HCT116 (cell line): ENCODE results near the gene RAD21L1. TPM values are rescaled to one million over a fixed set of nuclear protein-coding genes. Genes with fewer than 3 reads are reported as not detected.
A peak's percentile ranks its signal among the peaks of the same experiment; 100 is the strongest.

ENCODE experiments used
- ATAC-seq: fragments of 200-7000 bp; cut with Tn5 transposase; 2 replicates; pipeline ENCODE4 v1.9.1; 2020; ENCODE audit warnings: mild to moderate bottlenecking, moderate library complexity
- BruUV-seq: library from RNA; stranded (reverse); fragments of 400-500 nt; replicated peaks from 2 replicates; lab custom pipeline; 2021; lab: Mats Ljungman, UMichigan
- CTCF ChIA-PET: fragments of 300-600 bp; sonication (Branson Sonifier 250); formaldehyde crosslinking; loops from one replicate; lab custom pipeline; 2021; ENCODE audit warnings: antibody characterized with exemption; lab: Charles Lee
- POLR2A ChIA-PET: fragments of 300-600, 350-600 bp; sonication (Branson Sonifier 250); formaldehyde crosslinking; loops from one replicate; lab custom pipeline; 2021; ENCODE audit warnings: antibody characterized with exemption; lab: Charles Lee
- RAD21 ChIA-PET, 2 experiments: fragments of 300-600 bp; sonication (Branson Sonifier 250); formaldehyde crosslinking; loops; one replicate each; lab custom pipeline; 2023; ENCODE audit warnings: low total read pairs in 2 of 2; ENCODE audit not compliant: uncharacterized antibody in 2 of 2, unreplicated experiment in 2 of 2, low non-redundant PET in 1 of 2; lab: Charles Lee
- DNase-seq: peaks from one replicate; pipeline ENCODE4 v3.0.0-alpha.2; 2010; ENCODE audit warnings: low read depth, low spot score
- H2AFZ ChIP-seq: fragments of 200-600 bp; shearing (Covaris generic), sonication (generic); 2 replicates; pipeline ENCODE4 v1.6.1; 2017; ENCODE audit warnings: low read depth, mixed run types, mixed read lengths, antibody characterized with exemption, low read length; ENCODE audit not compliant: poor library complexity, severe bottlenecking
- H3K27ac ChIP-seq: 2 replicates; pipeline ENCODE4 v1.5.1; 2012; ENCODE audit warnings: low read depth, low read length
- H3K27me3 ChIP-seq: fragments of 200-600 bp; sonication (generic); 2 replicates; pipeline ENCODE4 v1.6.1; 2016; ENCODE audit warnings: mixed run types, low read length, mixed read lengths; ENCODE audit not compliant: insufficient read depth
- H3K36me3 ChIP-seq, 2 experiments: fragments of 200-500 bp in 1 of 2; fragments of 200-600 bp in 1 of 2; sonication (Bioruptor generic) in 1 of 2; sonication (generic) in 1 of 2; 2 replicates each; pipeline versions ENCODE4 v1.5.1 to v1.6.1; 2014 to 2016; ENCODE audit warnings: low read length in 2 of 2, inconsistent platforms in 1 of 2, mixed read lengths in 1 of 2, mixed run types in 1 of 2; ENCODE audit not compliant: insufficient read depth in 2 of 2, control insufficient read depth in 1 of 2
- H3K4me1 ChIP-seq, 2 experiments: fragments of 200-600 bp in 1 of 2; sonication (generic) in 1 of 2; 2 replicates each; pipeline versions ENCODE4 v1.5.1 to v1.6.1; 2012 to 2017; ENCODE audit warnings: low read length in 2 of 2, inconsistent platforms in 1 of 2, mild to moderate bottlenecking in 1 of 2, mixed read lengths in 1 of 2, mixed run types in 1 of 2, moderate library complexity in 1 of 2; ENCODE audit not compliant: insufficient read depth in 2 of 2, control insufficient read depth in 1 of 2
- H3K4me2 ChIP-seq: fragments of 200-600 bp; sonication (generic); 2 replicates; pipeline ENCODE4 v1.6.1; 2017; ENCODE audit warnings: mixed run types, low read length, mixed read lengths
- H3K4me3 ChIP-seq, 2 experiments: fragments of 200-600 bp in 1 of 2; sonication (generic) in 1 of 2; replicated peaks in 1 of 2; 2 replicates each; pipeline ENCODE4 v1.5.1; 2011 to 2016; ENCODE audit warnings: low read length in 2 of 2, control low read depth in 1 of 2, low read depth in 1 of 2, mild to moderate bottlenecking in 1 of 2, mixed read lengths in 1 of 2, mixed run types in 1 of 2
- H3K79me2 ChIP-seq: fragments of 200-600 bp; sonication (generic); 2 replicates; pipeline ENCODE4 v1.6.1; 2017; ENCODE audit warnings: mild to moderate bottlenecking, mixed run types, low read length, moderate library complexity, mixed read lengths; ENCODE audit not compliant: insufficient read depth
- H3K9ac ChIP-seq: fragments of 200-600 bp; sonication (generic); 2 replicates; pipeline ENCODE4 v1.6.1; 2016; ENCODE audit warnings: low read length, mixed read lengths
- H3K9me2 ChIP-seq: fragments of 200-600 bp; sonication (generic), shearing (Covaris generic); 2 replicates; pipeline ENCODE4 v1.6.1; 2017; ENCODE audit warnings: mixed run types, mild to moderate bottlenecking, moderate library complexity; ENCODE audit not compliant: insufficient read depth
- H3K9me3 ChIP-seq, 2 experiments: fragments of 200-500 bp in 1 of 2; fragments of 200-600 bp in 1 of 2; sonication (Bioruptor generic) in 1 of 2; sonication (generic) in 1 of 2; 2 replicates each; pipeline ENCODE4 v1.6.1; 2014 to 2017; ENCODE audit warnings: low read length in 2 of 2, mixed read lengths in 2 of 2, inconsistent platforms in 1 of 2, low read depth in 1 of 2, mild to moderate bottlenecking in 1 of 2, mixed run types in 1 of 2, moderate library complexity in 1 of 2; ENCODE audit not compliant: control insufficient read depth in 1 of 2, insufficient read depth in 1 of 2
- H4K20me1 ChIP-seq: fragments of 200-600 bp; sonication (generic), shearing (Covaris generic); 2 replicates; pipeline ENCODE4 v1.6.1; 2017; ENCODE audit warnings: mixed run types, mild to moderate bottlenecking, moderate library complexity; ENCODE audit not compliant: insufficient read depth
- CBX3 ChIP-seq: IDR thresholded peaks from 2 replicates; pipeline ENCODE4 v1.6.1; 2012; ENCODE audit warnings: low read depth
- CEBPB ChIP-seq: IDR thresholded peaks from 2 replicates; pipeline ENCODE4 v1.6.1; 2012; ENCODE audit warnings: low read depth
- ELF1 ChIP-seq: IDR thresholded peaks from 2 replicates; pipeline ENCODE4 v1.6.1; 2012; ENCODE audit warnings: low read depth, borderline replicate concordance
- FOSL1 ChIP-seq: IDR thresholded peaks from 2 replicates; pipeline ENCODE4 v1.6.1; 2012; ENCODE audit warnings: low read depth
- SRF ChIP-seq: IDR thresholded peaks from 2 replicates; pipeline ENCODE4 v1.6.1; 2012; ENCODE audit warnings: low read depth
- TCF7L2 ChIP-seq: IDR thresholded peaks from 2 replicates; pipeline ENCODE4 v1.7.0; 2011; ENCODE audit warnings: borderline replicate concordance, inconsistent platforms; ENCODE audit not compliant: insufficient read depth, insufficient read length; ENCODE audit errors: extremely low read depth
- YY1 ChIP-seq: IDR thresholded peaks from 2 replicates; pipeline ENCODE4 v1.6.1; 2011; ENCODE audit warnings: low read length, low read depth, moderate library complexity, mild to moderate bottlenecking; ENCODE audit not compliant: insufficient replicate concordance; ENCODE audit errors: extremely low read depth
- ZBTB33 ChIP-seq: IDR thresholded peaks from 2 replicates; pipeline ENCODE4 v1.6.1; 2011; ENCODE audit warnings: mild to moderate bottlenecking, low read length, moderate library complexity; ENCODE audit not compliant: insufficient replicate concordance; ENCODE audit errors: extremely low read depth
- intact Hi-C: fragments of 100-400 bp; cut with micrococcal nuclease; formaldehyde crosslinking; loops from 2 replicates; pipeline ENCODE4 v1.10.0; 2022
- total RNA-seq: library from RNA; stranded (reverse); gene quantifications from one replicate; pipeline ENCODE4 v1.2.1, GENCODE V29; 2021; ENCODE audit not compliant: unreplicated experiment

The RAD21L1 gene
- total RNA-seq, 1 experiment from 2014 or later: 0.17 TPM

DNA sequence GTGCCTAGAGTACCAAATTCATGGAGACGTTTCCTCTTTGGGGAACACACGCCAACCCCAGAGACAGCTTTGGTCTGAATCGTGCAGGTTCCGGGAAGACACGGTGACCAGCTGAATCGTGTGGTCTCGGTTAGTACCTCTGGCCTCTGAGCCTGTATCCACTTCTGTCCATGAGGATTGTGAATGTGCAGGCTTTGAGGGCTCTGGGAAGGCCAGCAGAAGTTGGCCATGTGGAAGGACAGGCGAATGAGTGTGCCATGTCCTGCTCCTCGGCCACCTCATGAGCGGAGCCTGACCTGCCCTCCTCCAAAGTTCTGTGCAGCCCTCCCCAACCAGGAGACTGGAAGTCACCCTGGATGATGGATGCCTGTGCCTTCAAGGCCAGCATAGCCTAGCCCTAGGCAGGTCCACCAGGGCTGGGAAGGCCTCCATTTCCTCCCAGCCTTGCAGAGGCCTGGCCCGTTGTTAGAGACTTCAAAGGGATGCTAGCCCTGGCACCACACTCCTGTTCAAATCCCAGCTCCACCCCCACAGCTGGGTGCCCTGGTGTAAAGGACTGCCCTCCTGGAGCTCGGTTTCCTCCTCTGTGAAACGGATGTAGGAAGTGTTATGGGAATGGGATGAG is 39.4 kb upstream of the RAD21L1 start:
- no peak for TF ChIP-seq FOSL1
- TF ChIP-seq ZBTB33: no peak
- no peak for TF ChIP-seq CEBPB
- no peak for TF ChIP-seq CBX3
- no peak for TF ChIP-seq ELF1
- TF ChIP-seq TCF7L2: peak; percentile 47
- TF ChIP-seq SRF: no peak
- no peak for TF ChIP-seq YY1
- no peaks in the 10 kb centered on the region for H3K9me3 ChIP-seq
- intact Hi-C loops: loop anchor here (10.0 kb wide), 1 partner anchor 372 kb away; no protein-coding TSS in a partner anchor
- no peaks in the 10 kb centered on the region for H3K36me3 ChIP-seq
- no peak overlapping the region; the same call in 1 of the 2 replicates for H3K27ac ChIP-seq
- ChIA-PET RAD21 (no interaction called here), CTCF (interaction anchor here (1.1 to 1.4 kb wide), 2 partner anchors 10 to 26 kb away, joined by 4 read pairs; no protein-coding TSS in a partner anchor), POLR2A (no interaction called here)
- no peaks in the 10 kb centered on the region for H4K20me1 ChIP-seq
- H3K9ac ChIP-seq: no peak overlapping the region
- H3K4me2 ChIP-seq: peak overlapping the region; percentile 78
- peak overlapping the region; percentile 59 for H2AFZ ChIP-seq
- ATAC-seq (no peak), DNase-seq (no peak)
- 0 out of 4 replicates have a peak overlapping the region, but pooled peaks of 1 of the 2 experiments have one; percentile 59 for H3K4me3 ChIP-seq
- peaks cover 14 to 32% of the 10 kb centered on the region in 2 experiments; a peak in 3 of 4 replicates for H3K4me1 ChIP-seq
- no TSS peak for BruUV-seq
- H3K79me2 ChIP-seq: no peaks in the 10 kb centered on the region
- no peaks in the 10 kb centered on the region for H3K9me2 ChIP-seq
- H3K27me3 ChIP-seq: peaks cover 7% of the 10 kb centered on the region; the same call in 1 of the 2 replicates
